ENCODE data around the gene MAST2.

The MAST2 gene

DNA sequence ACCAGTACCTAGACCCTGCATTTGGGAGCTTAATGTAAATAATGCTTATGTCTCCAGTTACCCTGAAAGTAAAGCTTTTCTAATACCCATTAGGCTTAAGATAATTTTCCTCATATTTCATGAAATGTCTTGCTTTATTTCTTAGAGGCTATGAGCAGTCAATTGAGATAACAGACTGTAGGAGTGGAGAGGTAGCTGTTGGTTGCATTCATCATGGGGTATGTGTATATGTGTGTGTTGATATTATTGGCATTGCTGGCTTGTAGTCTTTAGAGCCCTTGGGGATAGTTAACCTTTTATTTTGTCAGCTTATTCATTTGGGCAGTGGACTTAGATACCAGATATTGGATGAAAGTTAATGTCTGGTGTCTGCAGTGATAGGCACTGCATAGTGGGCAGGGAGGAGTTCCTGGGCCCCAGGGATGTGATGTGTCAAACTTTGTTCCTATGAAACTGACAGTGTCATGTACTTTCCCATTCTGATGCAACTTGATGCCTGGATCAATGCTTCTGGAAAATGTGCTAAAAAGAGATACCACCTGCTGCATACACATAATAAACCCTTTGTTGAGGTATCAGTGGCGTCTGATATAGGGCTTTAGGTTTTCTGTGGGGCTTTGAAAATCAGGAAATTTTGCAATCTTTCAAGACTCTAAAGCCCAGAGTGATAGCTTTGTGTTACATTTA is 83.9 kb downstream of the MAST2 start:
- no peak overlapping the region for H3K4me3 ChIP-seq (ENCODE audit: low read depth, low read length)
- TF ChIP-seq MYC (IDR thresholded peaks at IDR 0.05; ENCODE audit: low read depth, low read length) (no peak), POLR2A (IDR thresholded peaks at IDR 0.05; ENCODE audit: extremely low read depth, insufficient read length) (no peak), CTCF (IDR thresholded peaks at IDR 0.05; ENCODE audit: low read depth, low read length) (no peak)
- TF ChIP-seq, protein P1, sequence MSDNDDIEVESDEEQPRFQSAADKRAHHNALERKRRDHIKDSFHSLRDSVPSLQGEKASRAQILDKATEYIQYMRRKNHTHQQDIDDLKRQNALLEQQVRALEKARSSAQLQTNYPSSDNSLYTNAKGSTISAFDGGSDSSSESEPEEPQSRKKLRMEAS (IDR thresholded peaks at IDR 0.05; ENCODE audit: low read depth, low read length): no peak
- no peak for DNase-seq (ENCODE audit: low read depth)

DNA sequence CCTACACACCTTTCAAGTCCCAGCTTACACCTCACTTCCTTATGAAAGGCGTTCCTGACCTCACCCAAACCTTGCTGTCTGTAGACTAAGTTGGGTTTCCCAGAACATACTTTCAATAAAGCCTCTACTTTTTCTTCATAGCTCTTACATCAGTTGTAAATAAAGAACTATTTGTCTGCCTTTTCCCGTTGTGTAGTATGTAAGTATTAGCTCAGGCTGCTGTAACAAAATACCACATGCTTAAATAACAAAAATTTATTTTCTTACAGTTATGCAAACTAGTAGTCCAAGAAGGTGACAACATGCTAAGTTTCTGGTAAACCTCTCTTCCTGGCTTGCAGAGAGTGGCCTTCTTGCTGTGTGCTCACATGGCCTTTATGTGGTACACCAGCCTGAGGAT is 86.7 kb downstream of the MAST2 start:
- no peak for DNase-seq (ENCODE audit: low read depth)
- TF ChIP-seq, protein P1 (IDR thresholded peaks at IDR 0.05; ENCODE audit: low read depth, low read length): no peak
- TF ChIP-seq CTCF (IDR thresholded peaks at IDR 0.05; ENCODE audit: low read depth, low read length) (no peak), POLR2A (IDR thresholded peaks at IDR 0.05; ENCODE audit: extremely low read depth, insufficient read length) (no peak), MYC (IDR thresholded peaks at IDR 0.05; ENCODE audit: low read depth, low read length) (no peak)
- H3K4me3 ChIP-seq (ENCODE audit: low read depth, low read length): no peak overlapping the region

DNA sequence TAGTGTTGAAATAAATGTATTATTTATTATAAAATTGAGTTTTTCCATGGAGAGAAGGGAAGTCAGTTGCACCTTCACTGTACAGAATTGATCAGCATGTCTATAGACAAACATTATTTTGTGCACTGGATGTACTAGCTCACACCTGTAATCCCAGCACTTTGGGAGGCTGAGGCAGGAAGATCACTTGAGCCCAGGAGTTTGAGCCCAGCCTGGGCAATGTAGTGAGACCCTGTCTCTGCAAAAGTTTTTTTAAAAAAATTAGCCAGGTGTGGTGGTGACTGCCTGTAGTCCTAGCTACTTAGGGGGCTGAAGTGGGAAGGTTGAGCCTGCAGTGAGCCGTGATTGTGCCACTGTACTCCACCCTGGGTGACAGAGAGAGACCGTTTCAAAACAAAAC is 87.7 kb downstream of the MAST2 start:
- no peak for TF ChIP-seq MYC (IDR thresholded peaks at IDR 0.05; ENCODE audit: low read depth, low read length)
- TF ChIP-seq, protein P1 (IDR thresholded peaks at IDR 0.05; ENCODE audit: low read depth, low read length): no peak
- TF ChIP-seq POLR2A (IDR thresholded peaks at IDR 0.05; ENCODE audit: extremely low read depth, insufficient read length): no peak
- no peak for TF ChIP-seq CTCF (IDR thresholded peaks at IDR 0.05; ENCODE audit: low read depth, low read length)
- H3K4me3 ChIP-seq (ENCODE audit: low read depth, low read length): no peak overlapping the region
- DNase-seq (ENCODE audit: low read depth): no peak

DNA sequence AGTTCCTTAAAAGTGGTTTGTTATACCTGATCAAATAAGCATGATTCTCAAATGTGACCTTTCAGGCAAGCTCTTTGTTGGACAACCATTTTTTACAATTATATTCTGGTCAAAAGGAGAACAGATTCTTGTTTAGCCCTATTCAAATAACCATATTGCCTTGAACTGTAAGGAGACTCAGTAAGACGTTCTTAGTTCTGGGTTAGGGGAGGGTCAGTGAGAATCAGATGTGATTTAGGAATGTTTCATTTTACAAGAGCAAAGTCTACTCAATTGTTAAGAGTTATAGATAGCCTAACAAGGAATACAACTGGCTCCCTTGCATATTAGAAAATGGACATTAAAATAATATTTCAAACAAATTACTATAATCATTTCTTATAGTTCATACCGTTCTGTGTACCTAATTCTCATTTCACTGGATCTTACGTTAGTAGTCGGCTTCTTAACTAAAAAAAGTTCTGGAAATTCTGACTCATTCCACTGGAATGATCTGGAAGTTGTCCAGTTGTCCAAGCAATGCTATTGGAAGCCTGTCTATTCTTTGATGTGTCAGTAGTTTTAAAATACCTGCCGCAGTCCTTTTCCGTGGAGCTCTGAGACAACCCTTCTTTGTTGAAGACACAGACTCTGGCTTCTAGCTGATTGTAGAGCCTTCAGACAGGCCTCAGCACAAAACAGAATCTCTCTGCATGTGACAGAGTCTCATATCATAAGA is 88.8 kb downstream of the MAST2 start:
- no peak overlapping the region for H3K4me3 ChIP-seq (ENCODE audit: low read depth, low read length)
- no peak for DNase-seq (ENCODE audit: low read depth)

DNA sequence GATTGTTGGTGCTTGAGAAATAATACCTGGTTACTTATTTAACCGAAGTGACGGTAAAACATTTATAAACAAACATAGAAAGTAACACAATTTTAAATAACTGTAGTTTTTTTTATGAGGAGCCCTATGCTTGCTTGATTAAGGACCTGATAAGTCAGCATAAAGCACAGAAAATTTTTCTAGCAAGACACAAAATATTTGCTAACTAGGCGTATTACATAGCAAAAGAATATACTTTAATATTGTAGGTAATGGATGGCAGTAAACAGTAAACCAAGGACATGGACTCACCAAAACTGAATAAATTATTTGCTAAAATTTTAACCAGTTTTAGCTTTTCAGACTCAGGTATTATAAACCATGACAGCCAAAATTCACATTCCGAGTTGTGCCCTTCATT is 90.9 kb downstream of the MAST2 start:
- TF ChIP-seq POLR2A (IDR thresholded peaks at IDR 0.05; ENCODE audit: extremely low read depth, insufficient read length) (no peak), MYC (IDR thresholded peaks at IDR 0.05; ENCODE audit: low read depth, low read length) (no peak), CTCF (IDR thresholded peaks at IDR 0.05; ENCODE audit: low read depth, low read length) (no peak)
- TF ChIP-seq, protein P1 (IDR thresholded peaks at IDR 0.05; ENCODE audit: low read depth, low read length): no peak
- no peak for DNase-seq (ENCODE audit: low read depth)
- no peak overlapping the region for H3K4me3 ChIP-seq (ENCODE audit: low read depth, low read length)

More for the DNA sequence above, 88.8 kb downstream of the MAST2 start:
- no peak for TF ChIP-seq POLR2A (IDR thresholded peaks at IDR 0.05; ENCODE audit: extremely low read depth, insufficient read length)
- TF ChIP-seq MYC (IDR thresholded peaks at IDR 0.05; ENCODE audit: low read depth, low read length): no peak
- TF ChIP-seq CTCF (IDR thresholded peaks at IDR 0.05; ENCODE audit: low read depth, low read length): no peak
- TF ChIP-seq, protein P1 (IDR thresholded peaks at IDR 0.05; ENCODE audit: low read depth, low read length): no peak
